Caco-2 (cell line): ENCODE data around the gene KPNA1. TPM values are rescaled to one million over a fixed set of nuclear protein-coding genes. Genes with fewer than 3 reads are reported as not detected.

Experiments used
- BruUV-seq: library from RNA; stranded (reverse); fragments of 400-500 nt; replicated peaks from 2 replicates; lab custom pipeline; 2021; lab: Mats Ljungman, UMichigan
- CTCF ChIA-PET: fragments of 300-600 bp; sonication (Branson Sonifier 250); formaldehyde crosslinking; loops from one replicate; lab custom pipeline; 2022; ENCODE audit warnings: antibody characterized with exemption; lab: Charles Lee
- POLR2A ChIA-PET: fragments of 300-600 bp; sonication (Branson Sonifier 250); formaldehyde crosslinking; loops from one replicate; lab custom pipeline; 2022; ENCODE audit warnings: antibody characterized with exemption; lab: Charles Lee
- DNase-seq, 2 experiments: peaks; one replicate each; pipeline versions ENCODE4 v3.0.0 to v3.0.0-alpha.2; 2020 to 2022
- H3K27me3 ChIP-seq: replicated peaks from 2 replicates; pipeline ENCODE4 v1.6.0; 2011; ENCODE audit warnings: low read length; ENCODE audit not compliant: control insufficient read depth, insufficient read depth
- H3K36me3 ChIP-seq: 2 replicates; pipeline ENCODE4 v1.5.1; 2011; ENCODE audit warnings: low read length; ENCODE audit not compliant: control insufficient read depth, insufficient read depth
- H3K4me1 ChIP-seq: fragments of 250-450 bp; sonication (Bioruptor Pico); 2 replicates; pipeline ENCODE4 v1.5.1; 2020; ENCODE audit warnings: mild to moderate bottlenecking
- H3K4me3 ChIP-seq: 2 replicates; pipeline ENCODE4 v1.5.1; 2011; ENCODE audit warnings: low read depth, mild to moderate bottlenecking, control low read depth, low read length
- H3K9me3 ChIP-seq: fragments of 250-450 bp; sonication (Bioruptor Pico); 2 replicates; pipeline ENCODE4 v1.5.1; 2020; ENCODE audit warnings: mild to moderate bottlenecking, moderate library complexity
- H3K27ac Mint-ChIP-seq: one replicate; pipeline ENCODE4 v1.8.0; 2022; ENCODE audit warnings: mixed read lengths; ENCODE audit not compliant: unreplicated experiment
- H3K27me3 Mint-ChIP-seq: one replicate; pipeline ENCODE4 v1.8.0; 2022; ENCODE audit warnings: mixed read lengths; ENCODE audit not compliant: insufficient read depth, unreplicated experiment
- H3K36me3 Mint-ChIP-seq: one replicate; pipeline ENCODE4 v1.8.0; 2022; ENCODE audit warnings: mild to moderate bottlenecking, mixed read lengths; ENCODE audit not compliant: insufficient read depth, unreplicated experiment
- H3K4me1 Mint-ChIP-seq: one replicate; pipeline ENCODE4 v1.8.0; 2022; ENCODE audit warnings: low read depth, mixed read lengths; ENCODE audit not compliant: unreplicated experiment
- H3K4me3 Mint-ChIP-seq: one replicate; pipeline ENCODE4 v1.8.0; 2022; ENCODE audit warnings: mild to moderate bottlenecking, moderate library complexity, mixed read lengths; ENCODE audit not compliant: unreplicated experiment
- H3K9me3 Mint-ChIP-seq: one replicate; pipeline ENCODE4 v1.8.0; 2022; ENCODE audit warnings: mixed read lengths; ENCODE audit not compliant: unreplicated experiment
- intact Hi-C: fragments of 100-400 bp; cut with micrococcal nuclease; formaldehyde crosslinking; loops from one replicate; pipeline ENCODE4 v1.10.0; 2022; ENCODE audit not compliant: unreplicated experiment
- total RNA-seq: library from RNA; stranded (reverse); gene quantifications from 2 replicates; pipeline ENCODE4 v1.2.3, GENCODE V29; 2022
- TF ChIP-seq, protein P1 (sequence below), 2 experiments: fragments of 200-600 bp in 1 of 2; IDR thresholded peaks; 1 replicate in 1 of 2; 2 replicates in 1 of 2; pipeline versions ENCODE4 v1.5.1 to v1.8.0; 2011 to 2022; ENCODE audit warnings: antibody characterized with exemption in 1 of 2, control low read depth in 1 of 2, inconsistent platforms in 1 of 2, low read depth in 1 of 2, low read length in 1 of 2, mild to moderate bottlenecking in 1 of 2, moderate library complexity in 1 of 2; ENCODE audit not compliant: insufficient read depth in 1 of 2, severe bottlenecking in 1 of 2, unreplicated experiment in 1 of 2

Gene KPNA1
- total RNA-seq, 1 experiment from 2014 or later: 82.0 TPM

DNA sequence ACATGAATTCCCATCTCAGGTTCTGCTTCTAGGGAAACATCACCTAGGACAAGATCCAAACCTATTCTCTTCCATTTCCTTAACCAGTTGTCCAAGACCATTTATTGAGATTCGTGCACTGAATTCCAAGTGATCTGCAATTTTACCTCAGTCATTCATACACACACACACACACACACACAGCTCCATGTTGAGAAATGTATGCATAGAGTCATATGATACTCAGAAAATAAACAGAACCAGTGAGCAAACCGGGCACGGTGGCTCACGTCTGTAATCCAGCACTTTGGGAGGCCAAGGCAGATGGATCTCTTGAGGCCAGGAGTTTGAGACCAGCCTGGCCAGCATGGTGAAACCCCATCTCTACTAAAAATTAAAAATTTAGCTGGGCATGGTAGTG is 6.1 kb upstream of the KPNA1 start:
- no peaks in the 10 kb centered on the region for H3K27me3 Mint-ChIP-seq
- ChIA-PET CTCF (no interaction called here), POLR2A (no interaction called here)
- Histone ChIP-seq H3K9me3 (no peaks in the 10 kb centered on the region), H3K4me3 (no peak overlapping the region), H3K36me3 (no peaks in the 10 kb centered on the region), H3K4me1 (no peaks in the 10 kb centered on the region), H3K27me3 (no peaks in the 10 kb centered on the region)
- H3K4me3 Mint-ChIP-seq: no peak overlapping the region
- H3K27ac Mint-ChIP-seq: no peak overlapping the region
- no peak for DNase-seq
- no peaks in the 10 kb centered on the region for H3K36me3 Mint-ChIP-seq
- TF ChIP-seq, protein P1, sequence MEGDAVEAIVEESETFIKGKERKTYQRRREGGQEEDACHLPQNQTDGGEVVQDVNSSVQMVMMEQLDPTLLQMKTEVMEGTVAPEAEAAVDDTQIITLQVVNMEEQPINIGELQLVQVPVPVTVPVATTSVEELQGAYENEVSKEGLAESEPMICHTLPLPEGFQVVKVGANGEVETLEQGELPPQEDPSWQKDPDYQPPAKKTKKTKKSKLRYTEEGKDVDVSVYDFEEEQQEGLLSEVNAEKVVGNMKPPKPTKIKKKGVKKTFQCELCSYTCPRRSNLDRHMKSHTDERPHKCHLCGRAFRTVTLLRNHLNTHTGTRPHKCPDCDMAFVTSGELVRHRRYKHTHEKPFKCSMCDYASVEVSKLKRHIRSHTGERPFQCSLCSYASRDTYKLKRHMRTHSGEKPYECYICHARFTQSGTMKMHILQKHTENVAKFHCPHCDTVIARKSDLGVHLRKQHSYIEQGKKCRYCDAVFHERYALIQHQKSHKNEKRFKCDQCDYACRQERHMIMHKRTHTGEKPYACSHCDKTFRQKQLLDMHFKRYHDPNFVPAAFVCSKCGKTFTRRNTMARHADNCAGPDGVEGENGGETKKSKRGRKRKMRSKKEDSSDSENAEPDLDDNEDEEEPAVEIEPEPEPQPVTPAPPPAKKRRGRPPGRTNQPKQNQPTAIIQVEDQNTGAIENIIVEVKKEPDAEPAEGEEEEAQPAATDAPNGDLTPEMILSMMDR (IDR thresholded peaks at IDR 0.05; ENCODE audit: insufficient read depth in 1 of 2, low read depth in 1 of 2, low read length in 1 of 2, severe bottlenecking in 1 of 2, unreplicated experiment in 1 of 2): no peak
- no TSS peak for BruUV-seq
- no peaks in the 10 kb centered on the region for H3K4me1 Mint-ChIP-seq
- no peaks in the 10 kb centered on the region for H3K9me3 Mint-ChIP-seq
- intact Hi-C loops: no loop called here

DNA sequence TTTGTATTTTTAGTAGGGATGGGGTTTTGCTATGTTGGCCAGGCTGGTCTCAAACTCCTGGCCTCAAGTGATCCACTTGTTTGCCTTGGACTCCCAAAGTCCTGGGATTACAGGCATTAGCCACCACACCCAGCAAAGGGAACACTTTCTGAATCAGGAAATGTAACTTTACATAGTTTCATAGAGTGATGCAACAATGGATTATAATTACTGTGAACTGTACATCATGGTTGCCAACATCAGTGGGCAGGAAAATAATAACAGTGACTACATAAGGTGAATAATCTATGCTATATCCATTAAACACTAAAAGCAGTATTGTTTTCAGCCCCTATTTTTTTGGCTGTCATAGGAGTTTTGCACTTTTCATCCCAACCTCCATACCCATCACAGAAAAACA is 5.0 kb upstream of the KPNA1 start:
- ChIA-PET CTCF (no interaction called here), POLR2A (no interaction called here)
- Histone ChIP-seq H3K4me1 (no peaks in the 10 kb centered on the region), H3K9me3 (no peaks in the 10 kb centered on the region), H3K4me3 (no peak overlapping the region), H3K27me3 (no peaks in the 10 kb centered on the region), H3K36me3 (no peaks in the 10 kb centered on the region)
- no peak overlapping the region for H3K4me3 Mint-ChIP-seq
- no peaks in the 10 kb centered on the region for H3K27me3 Mint-ChIP-seq
- peaks cover 5% of the 10 kb centered on the region for H3K4me1 Mint-ChIP-seq
- intact Hi-C loops: no loop called here
- BruUV-seq: no TSS peak
- H3K9me3 Mint-ChIP-seq: no peaks in the 10 kb centered on the region
- TF ChIP-seq, protein P1 (IDR thresholded peaks at IDR 0.05; ENCODE audit: insufficient read depth in 1 of 2, low read depth in 1 of 2, low read length in 1 of 2, severe bottlenecking in 1 of 2, unreplicated experiment in 1 of 2): no peak
- no peak for DNase-seq
- H3K36me3 Mint-ChIP-seq: no peaks in the 10 kb centered on the region
- H3K27ac Mint-ChIP-seq: no peak overlapping the region

DNA sequence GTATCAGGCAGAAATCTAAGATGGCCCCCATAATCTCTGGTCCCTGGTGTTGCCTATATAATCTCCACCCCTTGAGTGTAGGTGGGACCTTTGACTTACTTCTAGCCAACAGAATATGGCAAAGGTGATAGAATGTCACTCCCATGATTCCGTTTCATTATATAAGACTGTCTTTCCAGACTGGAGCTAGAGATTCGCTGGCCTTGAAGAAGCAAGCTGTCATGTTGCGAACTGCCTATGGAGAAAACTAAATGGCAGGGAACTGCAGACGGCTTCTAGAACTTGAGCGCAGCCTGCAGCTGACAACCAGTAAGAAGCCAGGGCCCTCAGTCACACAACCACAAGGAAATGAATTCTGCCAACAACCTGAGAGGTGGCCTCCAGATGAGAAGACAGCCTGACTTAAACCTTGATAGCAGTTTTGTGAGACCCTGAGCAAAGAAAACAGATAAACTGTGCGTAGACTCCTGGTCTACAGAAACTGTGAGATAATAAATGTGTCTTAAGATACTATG is 2.2 kb upstream of the KPNA1 start:
- Histone ChIP-seq H3K4me1 (peaks cover 7% of the 10 kb centered on the region; the same call in 1 of the 2 replicates), H3K27me3 (no peaks in the 10 kb centered on the region), H3K36me3 (no peaks in the 10 kb centered on the region), H3K9me3 (no peaks in the 10 kb centered on the region), H3K4me3 (no peak overlapping the region)
- Mint-ChIP-seq H3K27me3 (no peaks in the 10 kb centered on the region), H3K4me3 (no peak overlapping the region), H3K27ac (no peak overlapping the region), H3K4me1 (peaks cover 12% of the 10 kb centered on the region), H3K36me3 (peaks cover 6% of the 10 kb centered on the region), H3K9me3 (no peaks in the 10 kb centered on the region)
- BruUV-seq: no TSS peak
- TF ChIP-seq, protein P1 (IDR thresholded peaks at IDR 0.05; ENCODE audit: insufficient read depth in 1 of 2, low read depth in 1 of 2, low read length in 1 of 2, severe bottlenecking in 1 of 2, unreplicated experiment in 1 of 2): no peak
- ChIA-PET POLR2A (no interaction called here), CTCF (no interaction called here)
- DNase-seq: no peak
- intact Hi-C loops: no loop called here
